K562 (cell line): ENCODE measurements around the gene APOBEC3G. TPM values are rescaled to one million over a fixed set of nuclear protein-coding genes. Genes with fewer than 3 reads are reported as not detected.

Experiments used
- ATF6 ChIP-seq: sonication (generic); formaldehyde crosslinking; IDR thresholded peaks from 2 replicates; pipeline ENCODE4 v1.4.0; 2020; ENCODE audit warnings: mild to moderate bottlenecking, missing genetic modification reagents
- FOSL1 ChIP-seq: fragments of 200-800 bp; sonication (Bioruptor generic); conservative IDR thresholded peaks from 2 replicates; pipeline ENCODE4 v1.6.1; 2016; ENCODE audit warnings: missing genetic modification characterization, missing compliant biosample characterization
- HDGF ChIP-seq: fragments of 450-650 bp; IDR thresholded peaks from 2 replicates; pipeline ENCODE4 v1.6.1; 2016
- MTA2 ChIP-seq: fragments of 450-650 bp; IDR thresholded peaks from 2 replicates; pipeline ENCODE4 v1.6.1; 2016; ENCODE audit warnings: low read depth
- NFIC ChIP-seq: fragments of 450-650 bp; IDR thresholded peaks from 2 replicates; pipeline ENCODE4 v1.6.1; 2017; ENCODE audit warnings: mild to moderate bottlenecking, inconsistent platforms
- RAD21 ChIP-seq, 2 experiments: fragments of 250-450 bp in 1 of 2; fragments of 450-650 bp in 1 of 2; sonication (Bioruptor Pico) in 1 of 2; formaldehyde crosslinking in 1 of 2; IDR thresholded peaks in 1 of 2; conservative IDR thresholded peaks in 1 of 2; 2 replicates each; pipeline versions ENCODE4 v1.4.0 to v1.8.0; 2020 to 2022; ENCODE audit warnings: mild to moderate bottlenecking in 2 of 2, moderate library complexity in 1 of 2
- SAFB2 ChIP-seq: fragments of 200-400 bp; formaldehyde crosslinking; IDR thresholded peaks from 2 replicates; pipeline ENCODE4 v1.6.1; 2018; ENCODE audit warnings: borderline replicate concordance, low read length, low read depth, moderate library complexity; ENCODE audit not compliant: severe bottlenecking
- SPI1 ChIP-seq: IDR thresholded peaks from 2 replicates; pipeline ENCODE4 v1.6.1; 2011; ENCODE audit warnings: low read depth, low read length, control low read depth, borderline replicate concordance
- TBL1XR1 ChIP-seq, 2 experiments: IDR thresholded peaks; 2 replicates each; pipeline ENCODE4 v1.6.1; 2012; ENCODE audit warnings: improper control_type of control experiment in 2 of 2, low read length in 2 of 2, mild to moderate bottlenecking in 1 of 2
- ZBTB8A ChIP-seq: fragments of 450-650 bp; IDR thresholded peaks from 2 replicates; pipeline ENCODE4 v1.6.1; 2018; ENCODE audit warnings: mild to moderate bottlenecking, moderate library complexity; ENCODE audit not compliant: partially characterized antibody
- ZNF76 ChIP-seq: fragments of 250-450 bp; sonication (Bioruptor Pico); IDR thresholded peaks from 2 replicates; pipeline ENCODE4 v1.4.0; 2020; ENCODE audit warnings: mild to moderate bottlenecking, moderate library complexity, borderline replicate concordance
- polyA plus RNA-seq, 8 experiments: library from polyadenylated mRNA; depleted of rRNA in 4 of 8; stranded (reverse) in 5 of 8; unstranded in 3 of 8; fragments of >200 nt; fragmentation: Nextera tagmentation in 2 of 8; fragmentation: Illumina TruSeq in 1 of 8; extraction: Ambion mirVana in 2 of 8; extraction: Trizol in 1 of 8; gene quantifications; 2 replicates each; pipeline versions ENCODE4 v1.2.1 to v1.2.3, GENCODE V29; 2011 to 2014; ENCODE audit warnings: inconsistent platforms in 1 of 8, missing spikeins in 1 of 8
- total RNA-seq, 7 experiments: library from RNA; depleted of rRNA in 6 of 7; stranded (reverse); fragments of >200 nt in 6 of 7; fragmentation: Illumina TruSeq in 2 of 7; extraction: Trizol in 2 of 7; gene quantifications; 2 replicates each; pipeline versions ENCODE4 v1.2.1 to v1.2.3, GENCODE V29; 2011 to 2021; ENCODE audit warnings: low replicate concordance in 1 of 7
- TF ChIP-seq, protein P1 (sequence below): fragments of 450-650 bp; IDR thresholded peaks from 2 replicates; pipeline ENCODE4 v1.6.1; 2017; ENCODE audit warnings: antibody characterized with exemption, mild to moderate bottlenecking
- TF ChIP-seq, protein P2 (sequence below), 2 experiments: fragments of 450-650 bp; IDR thresholded peaks; 2 replicates each; pipeline ENCODE4 v1.6.1; 2016
- TF ChIP-seq, protein P3 (sequence below): sonication (generic); formaldehyde crosslinking; IDR thresholded peaks from 2 replicates; pipeline ENCODE4 v1.5.0; 2020; ENCODE audit warnings: missing genetic modification reagents

The APOBEC3G gene
- total and polyA plus RNA-seq, 9 of the 15 experiments (the other 6 are each of a cell fraction or from before 2014, with no cell fraction given): 5.2 to 20.8 (median 11.4) TPM

- TF ChIP-seq, protein P1, sequence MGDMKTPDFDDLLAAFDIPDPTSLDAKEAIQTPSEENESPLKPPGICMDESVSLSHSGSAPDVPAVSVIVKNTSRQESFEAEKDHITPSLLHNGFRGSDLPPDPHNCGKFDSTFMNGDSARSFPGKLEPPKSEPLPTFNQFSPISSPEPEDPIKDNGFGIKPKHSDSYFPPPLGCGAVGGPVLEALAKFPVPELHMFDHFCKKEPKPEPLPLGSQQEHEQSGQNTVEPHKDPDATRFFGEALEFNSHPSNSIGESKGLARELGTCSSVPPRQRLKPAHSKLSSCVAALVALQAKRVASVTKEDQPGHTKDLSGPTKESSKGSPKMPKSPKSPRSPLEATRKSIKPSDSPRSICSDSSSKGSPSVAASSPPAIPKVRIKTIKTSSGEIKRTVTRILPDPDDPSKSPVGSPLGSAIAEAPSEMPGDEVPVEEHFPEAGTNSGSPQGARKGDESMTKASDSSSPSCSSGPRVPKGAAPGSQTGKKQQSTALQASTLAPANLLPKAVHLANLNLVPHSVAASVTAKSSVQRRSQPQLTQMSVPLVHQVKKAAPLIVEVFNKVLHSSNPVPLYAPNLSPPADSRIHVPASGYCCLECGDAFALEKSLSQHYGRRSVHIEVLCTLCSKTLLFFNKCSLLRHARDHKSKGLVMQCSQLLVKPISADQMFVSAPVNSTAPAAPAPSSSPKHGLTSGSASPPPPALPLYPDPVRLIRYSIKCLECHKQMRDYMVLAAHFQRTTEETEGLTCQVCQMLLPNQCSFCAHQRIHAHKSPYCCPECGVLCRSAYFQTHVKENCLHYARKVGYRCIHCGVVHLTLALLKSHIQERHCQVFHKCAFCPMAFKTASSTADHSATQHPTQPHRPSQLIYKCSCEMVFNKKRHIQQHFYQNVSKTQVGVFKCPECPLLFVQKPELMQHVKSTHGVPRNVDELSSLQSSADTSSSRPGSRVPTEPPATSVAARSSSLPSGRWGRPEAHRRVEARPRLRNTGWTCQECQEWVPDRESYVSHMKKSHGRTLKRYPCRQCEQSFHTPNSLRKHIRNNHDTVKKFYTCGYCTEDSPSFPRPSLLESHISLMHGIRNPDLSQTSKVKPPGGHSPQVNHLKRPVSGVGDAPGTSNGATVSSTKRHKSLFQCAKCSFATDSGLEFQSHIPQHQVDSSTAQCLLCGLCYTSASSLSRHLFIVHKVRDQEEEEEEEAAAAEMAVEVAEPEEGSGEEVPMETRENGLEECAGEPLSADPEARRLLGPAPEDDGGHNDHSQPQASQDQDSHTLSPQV: peak; percentile 98
- TF ChIP-seq HDGF (no peak), TBL1XR1 (IDR thresholded peaks at IDR 0.05; ENCODE audit: low read length in 2 of 2) (no peak), ATF6 (CRISPR knock-in tag) (no peak), SAFB2 (no peak), NFIC (no peak), FOSL1 (no peak), MTA2 (no peak), ZBTB8A (no peak), SPI1 (no peak), ZNF76 (CRISPR knock-in tag) (peak; percentile 85; the same call in 1 of the 2 replicates), RAD21 (CRISPR knock-in tag; conservative IDR thresholded peaks at IDR 0.05 in 1 of 2, IDR thresholded peaks at IDR 0.05 in 1 of 2) (no peak)
- TF ChIP-seq, protein P2, sequence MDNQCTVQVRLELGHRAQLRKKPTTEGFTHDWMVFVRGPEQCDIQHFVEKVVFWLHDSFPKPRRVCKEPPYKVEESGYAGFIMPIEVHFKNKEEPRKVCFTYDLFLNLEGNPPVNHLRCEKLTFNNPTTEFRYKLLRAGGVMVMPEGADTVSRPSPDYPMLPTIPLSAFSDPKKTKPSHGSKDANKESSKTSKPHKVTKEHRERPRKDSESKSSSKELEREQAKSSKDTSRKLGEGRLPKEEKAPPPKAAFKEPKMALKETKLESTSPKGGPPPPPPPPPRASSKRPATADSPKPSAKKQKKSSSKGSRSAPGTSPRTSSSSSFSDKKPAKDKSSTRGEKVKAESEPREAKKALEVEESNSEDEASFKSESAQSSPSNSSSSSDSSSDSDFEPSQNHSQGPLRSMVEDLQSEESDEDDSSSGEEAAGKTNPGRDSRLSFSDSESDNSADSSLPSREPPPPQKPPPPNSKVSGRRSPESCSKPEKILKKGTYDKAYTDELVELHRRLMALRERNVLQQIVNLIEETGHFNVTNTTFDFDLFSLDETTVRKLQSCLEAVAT (IDR thresholded peaks at IDR 0.05): no peak
- TF ChIP-seq, protein P3, sequence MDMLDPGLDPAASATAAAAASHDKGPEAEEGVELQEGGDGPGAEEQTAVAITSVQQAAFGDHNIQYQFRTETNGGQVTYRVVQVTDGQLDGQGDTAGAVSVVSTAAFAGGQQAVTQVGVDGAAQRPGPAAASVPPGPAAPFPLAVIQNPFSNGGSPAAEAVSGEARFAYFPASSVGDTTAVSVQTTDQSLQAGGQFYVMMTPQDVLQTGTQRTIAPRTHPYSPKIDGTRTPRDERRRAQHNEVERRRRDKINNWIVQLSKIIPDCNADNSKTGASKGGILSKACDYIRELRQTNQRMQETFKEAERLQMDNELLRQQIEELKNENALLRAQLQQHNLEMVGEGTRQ: no peak
These were observed 31.4 kb downstream of the APOBEC3G start (continued) for GRCh38 chr22:39108487-39108886.
